GM18861 (cell line): ENCODE measurements around the gene CYP19A1.

Experiments
- ATAC-seq: cut with Tn5 transposase; IDR thresholded peaks from one replicate; pipeline ENCODE4 v1.9.1; 2021; ENCODE audit not compliant: unreplicated experiment

CYP19A1 gene

DNA sequence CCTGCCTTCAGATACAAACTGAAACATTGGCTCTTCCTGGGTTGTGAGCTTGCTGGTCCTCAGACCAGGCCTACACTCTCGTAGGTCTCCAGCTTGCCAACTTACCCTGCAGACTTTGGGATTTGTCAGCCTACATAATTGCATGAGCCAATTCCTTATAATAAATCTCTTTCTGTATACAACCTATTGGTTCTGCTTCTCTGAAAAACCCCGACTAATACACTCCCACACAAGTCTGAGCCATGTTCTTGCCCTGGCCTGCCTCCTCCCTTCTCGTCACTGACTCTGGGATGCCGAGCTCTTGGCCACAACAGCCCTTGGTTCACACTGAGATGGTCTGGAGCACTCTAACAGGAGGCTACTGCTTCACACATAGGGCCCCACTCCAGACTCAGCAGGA lies 9.5 kb downstream of the CYP19A1 start:
- ATAC-seq = no peak

DNA sequence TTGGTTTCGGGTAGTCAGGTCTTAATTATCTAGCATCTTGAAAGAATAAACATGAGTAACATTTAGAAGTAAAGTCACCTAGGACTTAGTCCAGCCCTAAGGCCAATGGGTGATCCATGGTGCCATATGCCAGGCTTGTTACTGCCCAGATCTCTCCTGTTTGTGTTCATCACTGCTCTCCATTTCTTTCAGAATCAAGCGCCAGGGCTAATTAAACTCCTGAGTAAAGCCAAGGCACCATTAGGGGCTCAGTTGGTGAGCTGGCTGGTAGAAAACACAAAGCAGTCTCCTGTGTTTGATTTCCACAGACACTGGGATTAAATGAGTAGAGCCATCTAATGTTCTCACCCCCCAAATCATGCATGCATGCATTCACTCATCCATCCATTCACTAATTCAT lies 11.3 kb downstream of the CYP19A1 start:
- no peak for ATAC-seq

- no peak for ATAC-seq
Observed at GRCh38 chr15:51325167-51325566, 13.2 kb downstream of the CYP19A1 start.

- no peak for ATAC-seq
Observed at GRCh38 chr15:51323749-51324148, 14.6 kb downstream of the CYP19A1 start.

DNA sequence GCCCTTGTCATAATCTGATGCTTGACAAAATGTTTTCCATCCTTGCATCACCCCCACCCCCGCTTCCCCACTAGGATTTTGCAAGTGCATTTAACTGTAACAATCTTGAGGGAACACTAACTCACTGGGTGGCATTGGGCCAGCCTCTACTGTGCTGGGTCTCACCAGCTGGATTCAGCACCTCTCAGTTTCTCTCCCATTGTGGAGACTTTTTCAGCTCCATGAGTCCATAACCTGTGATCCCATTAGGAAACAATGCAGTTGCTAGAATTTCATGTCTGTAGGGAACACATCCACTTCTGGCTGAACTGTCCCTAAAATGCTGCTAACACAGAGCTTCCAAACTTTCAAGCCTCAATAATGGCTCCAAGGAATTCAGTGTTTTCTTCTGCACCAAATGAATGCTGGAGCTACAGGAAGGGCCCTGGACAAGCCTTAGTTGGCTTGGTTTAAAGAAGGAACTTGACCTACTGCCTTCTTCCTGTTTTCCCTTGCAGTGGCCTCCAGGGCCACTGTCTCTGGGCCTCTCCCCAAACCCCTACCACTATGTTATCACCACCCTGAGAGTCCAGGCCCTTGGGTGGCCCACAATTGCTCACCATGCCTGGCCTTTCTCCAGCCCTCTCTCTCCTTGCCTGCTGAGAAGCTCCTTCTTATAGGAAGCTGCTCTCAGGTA lies 15.6 kb downstream of the CYP19A1 start:
- no peak for ATAC-seq

DNA sequence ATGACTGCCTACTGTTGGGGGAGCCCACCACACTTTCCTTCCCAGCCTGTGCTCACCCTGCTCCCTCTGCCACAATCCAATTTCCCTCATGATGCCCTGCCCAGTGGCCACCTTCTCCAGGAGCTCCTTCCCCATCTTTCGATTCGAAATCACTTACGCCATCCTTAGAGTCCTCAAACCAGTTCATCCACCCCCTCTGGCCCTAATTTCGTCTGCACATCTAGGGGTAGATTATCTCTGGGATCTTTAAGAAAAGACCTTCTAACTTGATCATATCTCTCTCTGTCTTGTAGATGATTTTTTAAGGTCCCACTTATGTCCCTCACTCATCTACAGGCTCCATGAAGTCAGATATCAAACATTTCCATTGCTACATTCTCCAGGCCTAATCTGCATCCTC lies 17.1 kb downstream of the CYP19A1 start:
- ATAC-seq = no peak

DNA sequence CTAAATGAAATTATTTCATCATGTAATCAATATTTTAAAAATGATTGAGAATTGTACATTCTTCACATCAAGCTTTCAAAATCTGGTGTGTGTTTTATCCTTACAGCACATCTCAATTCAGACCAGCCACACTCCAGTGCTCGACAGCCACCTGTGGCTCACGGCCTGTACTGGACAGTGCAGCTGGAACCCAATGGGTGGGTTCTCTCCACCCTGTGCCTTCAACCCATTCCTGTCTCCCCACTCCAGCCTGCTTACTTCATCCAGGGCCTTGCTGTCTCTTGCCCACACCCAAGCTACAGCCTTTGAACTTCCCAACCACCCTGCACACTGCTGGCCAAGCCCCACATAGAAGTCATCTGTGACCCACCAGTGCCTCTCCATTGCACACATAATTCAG lies 17.6 kb downstream of the CYP19A1 start:
- ATAC-seq = no peak

GRCh38 chr15:51319539-51319938 lies 18.9 kb downstream of the CYP19A1 start:
- no peak for ATAC-seq

GRCh38 chr15:51318382-51319150 lies 19.8 kb downstream of the CYP19A1 start:
- ATAC-seq = no peak

- ATAC-seq = no peak
Observed at GRCh38 chr15:51316636-51317035, 21.8 kb downstream of the CYP19A1 start.

DNA sequence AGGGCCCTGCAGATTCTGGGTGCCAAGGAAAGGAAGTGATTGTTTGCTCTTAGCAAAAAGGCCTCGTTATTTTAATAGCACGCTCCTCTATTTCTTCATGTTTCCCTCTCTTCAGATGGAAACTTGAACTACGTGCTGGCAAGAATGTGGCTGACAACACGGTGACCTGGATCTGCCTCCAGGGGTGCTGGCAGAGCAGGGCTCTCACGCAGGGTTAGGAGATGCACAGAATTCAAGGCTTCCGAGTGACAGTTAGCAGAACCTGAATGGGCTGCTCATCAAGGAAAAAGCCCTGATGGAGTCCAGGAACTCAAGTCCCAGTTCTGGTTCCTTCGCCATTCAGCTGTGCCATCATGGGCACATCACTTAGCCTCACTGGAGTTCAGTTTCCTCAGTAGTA lies 22.7 kb downstream of the CYP19A1 start:
- ATAC-seq = no peak

DNA sequence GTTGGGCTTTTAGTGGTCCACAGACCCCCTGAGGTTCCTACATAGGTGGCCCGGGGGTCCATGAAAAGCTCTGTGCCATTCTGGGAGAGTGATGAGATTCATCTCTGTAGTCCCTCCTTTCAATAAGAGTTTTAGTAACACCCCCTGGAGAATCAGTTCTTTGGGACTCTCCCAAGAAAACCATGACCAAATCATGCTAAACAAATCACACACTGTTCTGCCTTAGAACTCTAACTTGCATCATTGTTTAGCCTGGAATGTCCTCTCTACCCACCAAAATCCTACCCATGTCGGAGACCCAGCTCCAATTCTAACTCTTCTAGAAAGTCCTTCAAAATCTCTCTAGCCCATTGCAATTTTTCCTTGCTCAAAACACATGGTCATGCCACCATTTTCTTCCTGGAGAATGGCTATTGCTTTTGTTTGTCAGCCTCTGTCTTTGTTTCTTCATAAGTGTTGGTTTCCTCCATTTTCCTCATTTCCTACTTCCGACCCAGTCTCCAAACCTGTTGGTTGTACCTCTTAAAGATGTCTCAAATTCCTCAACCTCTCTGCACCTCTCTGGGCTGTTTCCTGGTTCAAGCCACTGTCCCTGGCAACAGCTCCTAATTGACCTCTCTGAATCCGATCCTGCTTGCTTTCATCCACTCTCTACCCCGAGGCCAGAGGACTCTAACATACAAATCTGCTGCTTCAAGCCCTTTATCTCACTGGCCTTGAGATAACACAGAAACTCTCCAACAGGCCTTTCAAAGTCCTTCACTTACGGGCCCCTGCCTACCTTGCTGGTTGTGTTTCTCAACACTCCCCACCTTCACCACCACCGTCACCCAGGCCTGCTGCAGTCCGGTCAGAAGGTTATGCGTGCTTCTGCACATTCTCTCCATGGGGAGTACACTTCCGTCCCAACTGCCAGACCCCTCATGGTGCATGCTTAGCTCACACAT lies 23.7 kb downstream of the CYP19A1 start:
- ATAC-seq = no peak

- ATAC-seq = no peak
Observed at GRCh38 chr15:51313644-51314280, 24.6 kb downstream of the CYP19A1 start.

GRCh38 chr15:51313074-51313393 lies 25.4 kb downstream of the CYP19A1 start:
- no peak for ATAC-seq

DNA sequence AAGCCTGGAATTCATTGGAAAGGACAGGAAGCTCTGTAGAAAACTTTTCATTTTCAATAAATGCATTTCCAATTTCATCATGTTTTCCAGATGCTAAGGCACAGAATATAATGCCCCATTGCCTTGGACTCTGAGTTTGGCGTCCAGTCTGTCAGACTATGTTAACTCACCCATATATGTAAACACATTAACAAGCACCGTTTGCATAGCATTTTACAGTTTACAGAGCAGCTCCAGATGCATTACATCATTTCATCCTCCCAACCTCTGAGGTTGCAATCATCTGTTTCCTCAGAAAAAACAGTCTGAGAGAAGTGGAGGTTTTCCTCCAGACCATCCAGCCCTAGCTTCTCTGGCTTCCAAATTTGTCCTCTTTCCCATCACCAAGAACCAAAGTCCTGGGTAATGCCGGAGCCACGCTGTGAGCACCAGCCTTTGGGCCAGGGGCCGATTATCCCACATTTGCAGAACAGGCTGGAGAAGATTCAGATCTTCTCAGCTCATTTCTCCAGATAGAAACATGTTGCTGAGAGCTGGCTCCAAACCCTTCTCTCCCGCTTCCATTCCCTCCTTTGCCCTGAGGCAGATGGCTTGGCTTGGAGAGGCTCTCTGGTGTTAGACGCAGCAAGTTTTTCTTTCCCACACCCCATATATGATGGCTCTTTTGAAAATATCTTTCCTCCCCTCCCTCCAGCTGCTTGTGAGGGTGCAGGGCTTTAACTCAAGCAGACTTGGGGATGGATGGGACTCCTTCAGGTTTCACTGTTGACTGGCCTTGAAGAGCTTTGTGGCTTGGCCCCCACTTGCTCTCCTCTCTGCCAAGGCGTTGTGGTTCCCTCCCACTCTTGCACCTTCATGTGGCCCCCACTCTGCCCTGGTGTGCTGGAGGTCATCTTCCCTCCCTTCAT lies 26.0 kb downstream of the CYP19A1 start:
- ATAC-seq = no peak

GRCh38 chr15:51311510-51311909 lies 26.9 kb downstream of the CYP19A1 start:
- ATAC-seq = no peak

- ATAC-seq = no peak
Observed at GRCh38 chr15:51310064-51310463, 28.3 kb downstream of the CYP19A1 start.

DNA sequence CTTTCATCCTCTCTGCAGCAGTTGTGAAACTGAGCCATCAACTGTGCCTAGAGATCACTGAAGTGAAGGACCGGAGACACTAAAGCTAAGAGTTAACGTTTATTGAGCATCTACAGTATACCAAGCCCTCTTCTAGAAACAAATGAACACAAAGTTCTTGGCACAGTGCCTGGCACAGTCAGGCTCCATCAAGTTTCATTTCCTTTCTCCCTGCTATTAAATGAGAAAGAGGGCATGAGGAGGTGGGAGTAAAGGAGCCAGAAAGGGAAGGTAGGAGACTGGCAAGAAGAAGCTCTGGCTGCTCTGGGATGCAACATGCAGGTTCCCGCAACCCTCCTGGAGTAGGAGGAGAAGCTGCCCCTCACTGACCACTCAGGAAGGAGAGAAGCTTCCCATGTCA lies 30.6 kb downstream of the CYP19A1 start:
- no peak for ATAC-seq

DNA sequence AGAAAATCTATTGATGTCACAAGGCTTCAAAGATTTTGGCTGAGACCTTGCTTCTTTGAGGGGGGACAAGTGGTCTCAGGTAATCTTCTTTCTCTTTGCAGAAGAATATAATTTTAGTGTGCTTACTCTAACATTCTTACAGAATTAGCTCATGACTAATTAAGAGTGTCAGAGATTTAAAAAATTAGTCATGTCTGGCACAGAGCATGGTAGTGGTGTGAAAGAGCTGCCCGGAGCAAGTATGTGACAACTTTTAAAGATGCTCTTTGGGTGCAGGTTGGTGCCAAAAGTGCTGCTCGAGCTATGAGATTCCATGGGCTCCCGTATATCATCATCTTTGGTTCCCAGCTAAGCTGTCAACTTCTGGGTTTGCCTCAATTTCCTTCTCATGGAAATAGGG lies 31.1 kb downstream of the CYP19A1 start:
- no peak for ATAC-seq

GRCh38 chr15:51303462-51303980 lies 34.9 kb downstream of the CYP19A1 start:
- ATAC-seq = no peak
